GM12864 (cell line): ENCODE data around the gene KATNIP.

Source experiments
- DNase-seq: peaks from one replicate; pipeline ENCODE4 v3.0.0-alpha.2; 2011; ENCODE audit warnings: low read depth
- H3K4me3 ChIP-seq: 2 replicates; pipeline ENCODE4 v1.5.1; 2011; ENCODE audit warnings: mild to moderate bottlenecking, low read depth, low read length, control low read depth
- CTCF ChIP-seq: IDR thresholded peaks from 2 replicates; pipeline ENCODE4 v1.5.1; 2011; ENCODE audit warnings: low read depth, mild to moderate bottlenecking, moderate library complexity, low read length, control low read depth, inconsistent platforms; ENCODE audit errors: missing control alignments

Gene KATNIP

GRCh38 chr16:27511657-27512448, 38.1 kb upstream of the KATNIP start:
- no peak for TF ChIP-seq CTCF
- no peak for DNase-seq
- no peak overlapping the region for H3K4me3 ChIP-seq

GRCh38 chr16:27514806-27515205, 35.1 kb upstream of the KATNIP start:
- DNase-seq: no peak
- no peak overlapping the region for H3K4me3 ChIP-seq
- no peak for TF ChIP-seq CTCF

GRCh38 chr16:27515874-27516353, 34.0 kb upstream of the KATNIP start:
- DNase-seq: no peak
- peak; percentile 85 for TF ChIP-seq CTCF

GRCh38 chr16:27516365-27516764, 33.6 kb upstream of the KATNIP start:
- H3K4me3 ChIP-seq: no peak overlapping the region
- DNase-seq: no peak
- no peak for TF ChIP-seq CTCF

More at GRCh38 chr16:27515874-27516353, 34.0 kb upstream of the KATNIP start:
- H3K4me3 ChIP-seq: no peak overlapping the region

- DNase-seq: no peak
- TF ChIP-seq CTCF: no peak
- no peak overlapping the region for H3K4me3 ChIP-seq
Observed at GRCh38 chr16:27517664-27518063, 32.3 kb upstream of the KATNIP start.

GRCh38 chr16:27518226-27518625, 31.7 kb upstream of the KATNIP start:
- no peak overlapping the region for H3K4me3 ChIP-seq
- TF ChIP-seq CTCF: no peak
- no peak for DNase-seq
